C4-2B (cell line): Measurements from ENCODE around the gene ACP7.

ENCODE experiments used
- H3K27ac ChIP-seq: fragments of 450-650 bp; 2 replicates; pipeline ENCODE4 v1.5.1; 2017
- CTCF ChIP-seq: fragments of 450-650 bp; conservative IDR thresholded peaks from 2 replicates; pipeline ENCODE4 v1.5.1; 2017; ENCODE audit warnings: mild to moderate bottlenecking
- ZFX ChIP-seq: fragments of 450-650 bp; IDR thresholded peaks from 2 replicates; pipeline ENCODE4 v1.6.1; 2017

The ACP7 gene

DNA sequence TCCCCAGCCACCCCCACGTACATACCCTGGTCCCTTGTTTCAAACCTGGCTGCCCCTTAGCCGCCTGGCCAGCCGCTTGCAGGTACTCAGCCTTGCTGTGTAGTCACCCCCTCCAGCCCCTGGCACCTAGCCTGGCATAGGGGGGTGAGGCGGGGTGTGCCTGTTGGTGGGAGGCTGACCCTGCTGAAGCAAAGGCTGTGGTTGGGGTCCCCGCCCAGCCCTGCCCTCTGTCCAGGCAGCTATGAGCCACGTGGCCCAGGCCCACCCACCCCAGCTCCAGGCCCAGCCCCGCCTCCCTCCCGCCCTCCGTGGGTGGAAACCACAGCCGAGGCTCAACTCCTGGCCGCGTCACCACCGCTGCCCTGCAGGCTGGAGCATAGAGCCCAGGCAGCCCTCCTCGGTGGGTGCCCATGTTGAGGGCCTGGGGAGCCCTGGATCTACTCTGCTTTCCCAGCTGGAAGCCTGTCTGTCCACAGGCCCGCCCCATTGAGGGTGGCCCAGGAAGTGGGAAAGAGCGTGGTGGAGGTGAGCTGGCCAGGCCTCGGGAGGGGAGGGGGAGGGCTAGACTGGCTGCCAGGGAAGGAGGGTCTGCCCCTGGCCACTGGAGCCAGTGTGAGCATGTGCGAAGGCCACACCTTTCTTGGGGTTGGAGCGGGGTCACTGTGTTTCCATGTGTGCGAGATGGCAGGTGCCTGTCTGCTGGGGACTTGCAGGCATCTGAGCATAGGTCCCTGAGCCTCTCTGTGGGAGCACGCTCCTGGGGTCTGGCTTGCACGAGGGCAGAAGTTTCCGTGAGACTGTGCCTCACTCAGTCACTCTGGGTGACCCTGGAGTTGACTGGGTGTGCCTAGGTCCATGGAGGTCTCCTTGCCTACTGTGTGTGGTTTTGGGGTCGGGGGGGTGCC, 72.4 kb downstream of the ACP7 start:
- TF ChIP-seq ZFX (0 out of 2 replicates have a peak, but pooled peaks have one; percentile 32), CTCF (no peak)
- peak overlapping the region; percentile 96 for H3K27ac ChIP-seq

DNA sequence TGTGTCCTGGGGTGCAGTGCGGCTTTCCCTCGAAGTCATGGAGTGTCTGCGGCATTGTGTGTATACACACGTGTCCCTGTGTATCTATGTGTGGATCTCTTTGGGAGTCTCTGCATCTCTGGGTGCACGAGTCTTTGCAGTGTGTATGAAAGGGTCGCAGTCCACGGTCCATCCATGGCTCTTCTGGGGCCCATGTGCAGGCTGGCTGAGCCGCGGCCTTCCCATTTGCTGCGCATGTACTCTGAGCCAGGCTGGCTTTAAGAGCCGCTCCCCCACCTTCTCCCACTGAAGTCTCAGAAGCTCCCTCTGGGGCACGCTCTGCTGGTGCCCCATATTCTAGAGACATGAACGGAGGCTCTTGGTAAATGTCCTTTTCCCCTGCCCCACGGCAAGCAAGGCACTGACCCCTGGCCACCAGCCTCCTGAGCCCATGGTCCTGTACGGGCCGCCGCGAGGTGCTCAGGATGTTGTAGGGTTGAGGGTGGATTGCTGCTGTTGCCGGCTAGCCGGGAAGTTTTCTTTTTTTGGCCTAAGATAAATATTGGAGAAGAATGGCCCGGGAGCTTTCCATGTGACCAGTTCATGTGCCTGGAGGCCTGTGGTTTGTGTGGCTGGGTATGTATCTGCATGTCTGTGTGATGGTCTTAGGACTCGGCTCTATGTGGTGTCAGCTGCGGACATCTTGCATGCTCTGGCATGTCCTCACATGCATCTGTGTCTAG, 73.3 kb downstream of the ACP7 start:
- peak overlapping the region; percentile 96 for H3K27ac ChIP-seq
- no peak for TF ChIP-seq CTCF
- TF ChIP-seq ZFX = peak; percentile 44; the same call in 1 of the 2 replicates

DNA sequence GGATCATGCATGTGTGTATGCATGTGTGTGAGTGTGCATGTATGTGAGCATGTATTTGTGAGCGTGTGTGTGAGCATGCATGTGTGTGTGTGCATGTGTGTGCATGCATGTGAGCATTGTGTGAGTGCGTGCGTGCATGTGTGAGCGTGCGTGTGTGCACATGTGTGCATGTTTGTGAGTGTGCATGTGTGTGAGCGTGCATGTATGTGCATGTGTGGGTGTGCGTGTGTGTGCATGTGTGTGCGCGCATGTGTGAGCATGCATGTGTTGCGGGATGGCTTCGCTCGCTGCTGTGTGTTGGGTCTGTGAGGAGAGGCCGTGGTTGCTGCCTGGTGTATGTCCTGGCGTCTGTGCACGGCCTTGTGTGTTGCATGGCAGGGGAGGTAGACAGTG, 73.8 kb downstream of the ACP7 start:
- TF ChIP-seq ZFX = no peak
- no peak for TF ChIP-seq CTCF
- H3K27ac ChIP-seq = peak overlapping the region; percentile 96

GRCh38 chr19:39158646-39159260, 74.6 kb downstream of the ACP7 start:
- TF ChIP-seq ZFX (0 out of 2 replicates have a peak, but pooled peaks have one; percentile 7), CTCF (no peak)
- peak overlapping the region; percentile 96 for H3K27ac ChIP-seq

DNA sequence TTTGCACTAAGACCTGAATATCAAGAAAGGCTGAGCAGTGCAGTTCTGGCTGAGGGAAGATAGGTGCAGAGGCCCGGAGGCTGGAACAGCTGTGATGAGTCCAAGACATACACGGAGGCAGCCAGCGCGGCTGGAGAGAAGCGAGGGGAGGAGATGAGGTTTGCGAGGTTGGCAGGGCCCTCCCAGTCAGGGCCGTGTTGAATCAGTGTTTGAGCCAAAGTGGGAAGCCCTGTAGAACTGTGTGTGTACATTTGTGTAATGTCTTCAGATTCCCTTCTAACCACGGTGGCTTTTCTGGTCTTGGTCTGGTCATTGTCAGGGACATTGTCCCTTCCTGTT, 76.3 kb downstream of the ACP7 start:
- TF ChIP-seq CTCF (no peak), ZFX (no peak)
- H3K27ac ChIP-seq = peak overlapping the region; percentile 96
